ENCODE results near the gene CD40. TPM values are rescaled to one million over a fixed set of nuclear protein-coding genes. Genes with fewer than 3 reads are reported as not detected.
A peak's percentile ranks its signal among the peaks of the same experiment; 100 is the strongest.

CD40 gene
- total and polyA plus RNA-seq, 7 experiments from 2014 or later: 1.7 to 10.0 (median 4.0) TPM

DNA sequence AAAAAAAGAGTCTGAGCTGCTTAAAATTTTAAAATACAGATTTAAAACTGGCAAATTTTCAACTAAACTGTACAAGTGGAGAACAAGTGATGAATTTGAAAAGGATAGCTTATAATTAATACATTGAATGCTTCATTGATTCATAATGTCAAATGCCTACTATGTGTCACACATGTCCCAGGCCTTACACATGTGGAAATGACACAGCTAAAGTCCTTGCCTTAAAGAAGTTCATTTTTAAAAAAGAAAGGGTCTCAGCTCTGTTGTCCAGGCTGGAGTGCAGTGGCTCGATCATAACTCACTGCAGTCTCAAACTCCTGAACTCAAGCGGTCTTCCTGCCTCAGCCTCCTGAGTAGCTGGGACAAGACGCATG lies 33.3 kb upstream of the CD40 start:
- Mint-ChIP-seq H3K4me3 (peak overlapping the region in 6 of 10 donors; percentile 3 to 95 (median 41)), H3K4me1 (peaks cover 37 to 88% (median 76%) of the 10 kb centered on the region in 7 donors), H3K27me3 (no peaks in the 10 kb centered on the region), H3K36me3 (peaks cover 0 to 5% (median 0%) of the 10 kb centered on the region in 5 donors), H3K27ac (peak overlapping the region in 1 of 9 donors; percentile 70), H3K9me3 (peaks cover 0 to 1% (median 0%) of the 10 kb centered on the region in 11 donors)
- CTCF ChIA-PET: interaction anchor here (0.8 kb wide), 1 partner anchor 97 kb away, joined by 3 read pairs; no protein-coding TSS in a partner anchor
- Histone ChIP-seq H3K36me3 (ENCODE audit: control insufficient read depth in 2 of 3, insufficient read depth in 3 of 3, low read length in 3 of 3) (peaks cover 0 to 3% (median 0%) of the 10 kb centered on the region in 3 experiments), H3K9me3 (ENCODE audit: control insufficient read depth in 2 of 3, low read length in 3 of 3) (no peaks in the 10 kb centered on the region), H3K4me1 (ENCODE audit: control insufficient read depth in 2 of 2, insufficient read depth in 2 of 2, low read length in 2 of 2) (peaks cover 25 to 48% of the 10 kb centered on the region in 2 donors), H3K27ac (ENCODE audit: low read depth, low read length) (no peak overlapping the region), H3K27me3 (ENCODE audit: control insufficient read depth in 2 of 2, insufficient read depth in 2 of 2, low read length in 2 of 2) (no peaks in the 10 kb centered on the region), H3K4me3 (ENCODE audit: low read length) (no peak overlapping the region)
- POLR2A ChIA-PET: no interaction called here
- no peak for DNase-seq
- no peak for ATAC-seq
- intact Hi-C loops (cut with micrococcal nuclease): loop anchor here in 1 of 2 donors (5.0 to 10.0 kb wide), 2 partner anchors 272 to 600 kb away; partner anchors contain the start of genes TP53RK and UBE2C

DNA sequence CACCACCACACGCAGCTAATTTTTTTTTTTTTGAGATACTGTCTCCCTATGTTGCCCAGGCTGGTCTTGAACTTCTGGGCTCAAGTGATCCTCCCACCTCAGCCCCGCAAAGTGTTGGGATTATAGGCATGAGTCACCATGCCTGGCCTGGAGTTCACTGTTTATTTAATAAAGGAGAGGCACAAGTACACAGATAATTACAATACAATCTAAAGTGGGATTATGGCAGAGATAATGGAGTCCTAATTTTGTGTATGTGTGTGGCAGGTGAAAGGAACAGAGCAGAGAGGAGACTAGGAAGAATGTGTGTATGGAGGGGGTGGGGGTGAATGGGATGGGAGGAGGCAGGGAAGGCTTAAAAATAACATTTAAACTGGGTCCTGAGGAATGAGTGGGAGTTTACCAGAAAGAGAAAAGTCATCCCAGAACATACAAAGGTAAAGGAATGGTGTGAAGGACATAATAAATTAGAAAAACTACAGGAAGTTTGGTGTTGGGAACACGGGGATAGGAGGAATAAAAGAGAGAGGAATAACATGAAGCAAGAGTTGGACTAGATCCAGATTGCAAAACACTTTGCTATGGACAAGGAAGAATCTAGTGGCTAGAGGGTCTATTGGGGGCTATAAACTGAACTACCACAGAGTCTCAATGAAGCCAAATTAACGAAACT lies 32.8 kb upstream of the CD40 start:
- Mint-ChIP-seq H3K36me3 (peaks cover 0 to 5% (median 0%) of the 10 kb centered on the region in 5 donors), H3K27ac (peak overlapping the region in 1 of 9 donors; percentile 70), H3K9me3 (peaks cover 0 to 1% (median 0%) of the 10 kb centered on the region in 11 donors), H3K4me3 (peak overlapping the region in 7 of 10 donors; percentile 3 to 95 (median 38)), H3K27me3 (no peaks in the 10 kb centered on the region), H3K4me1 (peaks cover 43 to 90% (median 81%) of the 10 kb centered on the region in 7 donors)
- ChIA-PET POLR2A (no interaction called here), CTCF (interaction anchor here (0.8 kb wide), 1 partner anchor 98 kb away, joined by 3 read pairs; no protein-coding TSS in a partner anchor)
- DNase-seq (no peak), ATAC-seq (no peak)
- Histone ChIP-seq H3K27ac (ENCODE audit: low read depth, low read length) (no peak overlapping the region), H3K4me1 (ENCODE audit: control insufficient read depth in 2 of 2, insufficient read depth in 2 of 2, low read length in 2 of 2) (peaks cover 28 to 51% of the 10 kb centered on the region in 2 donors), H3K36me3 (ENCODE audit: control insufficient read depth in 2 of 3, insufficient read depth in 3 of 3, low read length in 3 of 3) (peaks cover 0 to 3% (median 0%) of the 10 kb centered on the region in 3 experiments), H3K4me3 (ENCODE audit: low read length) (no peak overlapping the region), H3K27me3 (ENCODE audit: control insufficient read depth in 2 of 2, insufficient read depth in 2 of 2, low read length in 2 of 2) (no peaks in the 10 kb centered on the region), H3K9me3 (ENCODE audit: control insufficient read depth in 2 of 3, low read length in 3 of 3) (no peaks in the 10 kb centered on the region)
- intact Hi-C loops (cut with micrococcal nuclease): loop anchor here in 1 of 2 donors (5.0 to 10.0 kb wide), 2 partner anchors 273 to 599 kb away; partner anchors contain the start of genes TP53RK and UBE2C

DNA sequence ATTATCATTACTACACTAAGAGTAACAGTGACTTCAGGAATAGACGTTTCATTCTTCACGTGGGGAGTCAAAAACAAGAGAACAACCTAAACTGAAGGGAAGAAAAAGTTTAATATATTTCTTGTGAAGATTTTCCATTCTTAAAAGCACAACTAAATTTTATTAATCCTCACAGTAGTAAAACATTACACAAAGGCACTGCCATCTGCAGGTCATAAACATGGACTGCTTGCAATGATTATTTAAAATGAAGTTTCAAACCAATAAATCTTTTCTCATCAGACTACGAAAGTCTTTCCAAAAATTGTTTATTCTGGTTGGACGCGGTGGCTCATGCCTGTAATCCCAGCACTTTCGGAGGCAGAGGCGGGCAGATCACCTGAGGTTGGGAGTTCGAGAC lies 31.0 kb upstream of the CD40 start:
- no peaks in the 10 kb centered on the region for H3K27me3 ChIP-seq (ENCODE audit: control insufficient read depth in 2 of 2, insufficient read depth in 2 of 2, low read length in 2 of 2)
- POLR2A ChIA-PET: no interaction called here
- peak overlapping the region in 3 of 9 donors; percentile 12 to 18 (median 14) for H3K27ac Mint-ChIP-seq
- H3K4me3 ChIP-seq (ENCODE audit: low read length): no peak overlapping the region
- no peaks in the 10 kb centered on the region for H3K27me3 Mint-ChIP-seq
- no peak for DNase-seq
- H3K4me3 Mint-ChIP-seq: peak overlapping the region; percentile 32 to 95 (median 84)
- peaks cover 29 to 52% of the 10 kb centered on the region in 2 donors for H3K4me1 ChIP-seq (ENCODE audit: control insufficient read depth in 2 of 2, insufficient read depth in 2 of 2, low read length in 2 of 2)
- CTCF ChIA-PET: interaction anchor here (1.0 kb wide), 1 partner anchor 117 kb away, joined by 3 read pairs; no protein-coding TSS in a partner anchor
- no peaks in the 10 kb centered on the region for H3K9me3 ChIP-seq (ENCODE audit: control insufficient read depth in 2 of 3, low read length in 3 of 3)
- no peak overlapping the region for H3K27ac ChIP-seq (ENCODE audit: low read depth, low read length)
- peaks cover 0 to 1% (median 0%) of the 10 kb centered on the region in 11 donors for H3K9me3 Mint-ChIP-seq
- H3K36me3 Mint-ChIP-seq: peaks cover 0 to 2% (median 0%) of the 10 kb centered on the region in 5 donors
- no peak for ATAC-seq
- H3K36me3 ChIP-seq (ENCODE audit: control insufficient read depth in 2 of 3, insufficient read depth in 3 of 3, low read length in 3 of 3): peaks cover 0 to 3% (median 0%) of the 10 kb centered on the region in 3 experiments
- H3K4me1 Mint-ChIP-seq: peaks cover 45 to 79% (median 76%) of the 10 kb centered on the region in 7 donors
- intact Hi-C loops (cut with micrococcal nuclease): loop anchor here (1.0 to 10.0 kb wide), 3 partner anchors 64 to 598 kb away; partner anchors contain the start of genes TP53RK (in 1 of the 2) and UBE2C (in 1 of the 2)

DNA sequence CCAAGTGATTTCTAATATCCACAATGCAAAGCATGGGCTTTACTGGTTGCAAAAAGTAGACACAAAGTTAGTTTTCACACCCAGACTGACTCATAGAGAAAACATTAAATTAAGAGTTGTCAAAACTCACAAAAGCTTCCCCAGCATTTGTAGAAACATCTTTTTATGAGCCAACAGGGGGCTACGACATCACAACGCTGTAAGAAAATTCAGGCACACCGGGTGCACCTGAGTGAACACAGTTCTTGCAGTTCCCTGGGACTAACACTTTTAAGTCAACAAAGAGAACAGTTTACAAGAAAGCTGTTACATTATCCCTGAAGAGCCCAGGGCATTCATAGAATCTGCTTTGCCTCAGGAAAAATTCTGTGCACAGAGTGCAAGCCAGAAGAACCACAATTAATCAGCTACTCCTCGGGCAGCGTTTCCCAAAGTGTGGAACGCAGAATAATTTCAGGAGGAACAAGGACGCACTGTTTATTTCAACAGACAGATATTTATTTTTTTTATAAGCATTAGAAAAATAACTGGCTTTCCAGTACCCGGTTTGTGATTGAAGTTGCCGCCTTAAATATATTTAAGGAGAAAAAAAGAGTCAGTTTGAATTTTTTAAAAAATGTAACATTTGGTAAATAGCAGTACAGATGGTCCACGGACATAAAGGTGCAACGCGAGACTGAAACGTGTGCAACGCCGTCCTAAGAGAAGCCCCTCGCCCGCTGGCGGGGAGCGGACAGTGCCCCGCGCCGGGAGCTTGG lies 29.5 kb upstream of the CD40 start:
- peaks cover 0 to 2% (median 0%) of the 10 kb centered on the region in 5 donors for H3K36me3 Mint-ChIP-seq
- H3K9me3 ChIP-seq (ENCODE audit: control insufficient read depth in 2 of 3, low read length in 3 of 3): no peaks in the 10 kb centered on the region
- peak overlapping the region; percentile 83 to 95 (median 90) for H3K4me3 Mint-ChIP-seq
- ChIA-PET POLR2A (interaction anchor here (0.8 to 1.7 kb wide), 4 partner anchors 8 to 154 kb away, joined by 4 to 9 read pairs (median 5); partner anchors contain the start of genes CD40 and PCIF1), CTCF (interaction anchor here (0.6 to 1.0 kb wide), 3 partner anchors 44 to 118 kb away, joined by 3 read pairs; no protein-coding TSS in a partner anchor)
- H3K4me1 Mint-ChIP-seq: peaks cover 38 to 64% (median 62%) of the 10 kb centered on the region in 7 donors
- intact Hi-C loops (cut with micrococcal nuclease): loop anchor here (1.0 to 10.0 kb wide), 10 partner anchors 30 to 726 kb away; partner anchors contain the start of genes ZNF335 (in 2 of the 2), CD40 (in 1 of the 2), DNTTIP1 (in 1 of the 2) and PCIF1 (in 1 of the 2)
- peaks cover 0 to 3% (median 0%) of the 10 kb centered on the region in 3 experiments for H3K36me3 ChIP-seq (ENCODE audit: control insufficient read depth in 2 of 3, insufficient read depth in 3 of 3, low read length in 3 of 3)
- peak overlapping the region; percentile 66 to 95 (median 83) for H3K27ac Mint-ChIP-seq
- DNase-seq (no peak), ATAC-seq (no peak)
- H3K27ac ChIP-seq (ENCODE audit: low read depth, low read length): peak overlapping the region; percentile 89
- no peaks in the 10 kb centered on the region for H3K27me3 Mint-ChIP-seq
- no peaks in the 10 kb centered on the region for H3K27me3 ChIP-seq (ENCODE audit: control insufficient read depth in 2 of 2, insufficient read depth in 2 of 2, low read length in 2 of 2)
- H3K4me1 ChIP-seq (ENCODE audit: control insufficient read depth in 2 of 2, insufficient read depth in 2 of 2, low read length in 2 of 2): peaks cover 29 to 41% of the 10 kb centered on the region in 2 donors
- peak overlapping the region; percentile 73 for H3K4me3 ChIP-seq (ENCODE audit: low read length)
- H3K9me3 Mint-ChIP-seq: peaks cover 0 to 1% (median 0%) of the 10 kb centered on the region in 11 donors

GRCh38 chr20:46089167-46089416 lies 29.0 kb upstream of the CD40 start:
- Histone ChIP-seq H3K36me3 (ENCODE audit: control insufficient read depth in 2 of 3, insufficient read depth in 3 of 3, low read length in 3 of 3) (peaks cover 0 to 3% (median 0%) of the 10 kb centered on the region in 3 experiments), H3K4me1 (ENCODE audit: control insufficient read depth in 2 of 2, insufficient read depth in 2 of 2, low read length in 2 of 2) (peaks cover 29 to 41% of the 10 kb centered on the region in 2 donors), H3K4me3 (ENCODE audit: low read length) (peak overlapping the region; percentile 73), H3K27me3 (ENCODE audit: control insufficient read depth in 2 of 2, insufficient read depth in 2 of 2, low read length in 2 of 2) (no peaks in the 10 kb centered on the region), H3K9me3 (ENCODE audit: control insufficient read depth in 2 of 3, low read length in 3 of 3) (no peaks in the 10 kb centered on the region), H3K27ac (ENCODE audit: low read depth, low read length) (peak overlapping the region; percentile 89)
- ChIA-PET POLR2A (interaction anchor here (0.5 to 1.7 kb wide), 4 partner anchors 9 to 155 kb away, joined by 3 to 9 read pairs (median 4); partner anchors contain the start of genes CD40 and PCIF1), CTCF (interaction anchor here (0.6 to 1.0 kb wide), 2 partner anchors 44 to 75 kb away, joined by 3 read pairs; no protein-coding TSS in a partner anchor)
- peak in 2 of 9 donors; percentile 13 to 33 for DNase-seq
- H3K4me3 Mint-ChIP-seq: peak overlapping the region; percentile 83 to 95 (median 90)
- ATAC-seq: peak; percentile 28
- no peaks in the 10 kb centered on the region for H3K27me3 Mint-ChIP-seq
- peak overlapping the region; percentile 77 to 95 (median 89) for H3K27ac Mint-ChIP-seq
- H3K4me1 Mint-ChIP-seq: peaks cover 35 to 59% (median 57%) of the 10 kb centered on the region in 7 donors
- peaks cover 0 to 1% (median 0%) of the 10 kb centered on the region in 11 donors for H3K9me3 Mint-ChIP-seq
- H3K36me3 Mint-ChIP-seq: peaks cover 0 to 2% (median 0%) of the 10 kb centered on the region in 5 donors
- intact Hi-C loops (cut with micrococcal nuclease): loop anchor here (1.0 to 10.0 kb wide), 10 partner anchors 29 to 726 kb away; partner anchors contain the start of genes ZNF335 (in 2 of the 2), CD40 (in 1 of the 2), DNTTIP1 (in 1 of the 2) and PCIF1 (in 1 of the 2)

Data from naive thymus-derived CD4-positive, alpha-beta T cell (primary cell).